GM18505 (cell line): Measurements from ENCODE around the gene SLC30A2.

Experiments used
- ATAC-seq: cut with Tn5 transposase; IDR thresholded peaks from one replicate; pipeline ENCODE4 v1.9.1; 2021; ENCODE audit not compliant: unreplicated experiment
- POLR2A ChIP-seq: IDR thresholded peaks from 4 replicates; pipeline ENCODE4 v1.6.1; 2011; ENCODE audit warnings: borderline replicate concordance; ENCODE audit not compliant: insufficient read depth, insufficient read length; ENCODE audit errors: extremely low read depth

The SLC30A2 gene

DNA sequence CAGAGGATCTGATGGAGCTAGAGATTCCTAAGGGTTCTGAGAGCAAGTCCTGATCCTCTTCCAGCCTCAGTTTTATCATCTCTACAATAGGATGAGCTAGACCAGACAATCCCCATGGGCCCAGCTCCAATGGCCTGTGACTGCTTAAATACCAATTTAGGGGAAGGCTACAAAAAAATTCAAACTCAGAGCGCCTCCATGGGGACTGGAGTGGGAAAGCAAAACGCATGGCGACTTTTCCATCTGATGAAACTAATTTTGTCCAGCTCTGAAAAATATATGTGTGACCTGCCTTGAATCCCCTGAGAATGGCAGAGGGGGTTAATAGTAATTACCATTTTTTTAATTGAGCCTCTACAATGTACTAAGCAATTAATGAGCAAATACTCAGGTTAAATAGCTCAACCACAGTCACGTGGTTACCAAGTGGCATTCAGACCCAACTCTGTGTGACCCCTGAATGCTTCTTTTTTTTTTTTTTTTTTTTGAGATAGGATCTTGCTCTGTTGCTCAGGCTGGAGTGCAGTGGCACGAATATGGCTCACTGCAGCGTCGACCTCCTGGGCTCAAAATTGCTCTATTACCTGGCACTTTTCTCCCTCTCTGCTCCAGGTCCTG is 15.9 kb downstream of the SLC30A2 start:
- ATAC-seq, result no peak
- TF ChIP-seq POLR2A, result no peak

DNA sequence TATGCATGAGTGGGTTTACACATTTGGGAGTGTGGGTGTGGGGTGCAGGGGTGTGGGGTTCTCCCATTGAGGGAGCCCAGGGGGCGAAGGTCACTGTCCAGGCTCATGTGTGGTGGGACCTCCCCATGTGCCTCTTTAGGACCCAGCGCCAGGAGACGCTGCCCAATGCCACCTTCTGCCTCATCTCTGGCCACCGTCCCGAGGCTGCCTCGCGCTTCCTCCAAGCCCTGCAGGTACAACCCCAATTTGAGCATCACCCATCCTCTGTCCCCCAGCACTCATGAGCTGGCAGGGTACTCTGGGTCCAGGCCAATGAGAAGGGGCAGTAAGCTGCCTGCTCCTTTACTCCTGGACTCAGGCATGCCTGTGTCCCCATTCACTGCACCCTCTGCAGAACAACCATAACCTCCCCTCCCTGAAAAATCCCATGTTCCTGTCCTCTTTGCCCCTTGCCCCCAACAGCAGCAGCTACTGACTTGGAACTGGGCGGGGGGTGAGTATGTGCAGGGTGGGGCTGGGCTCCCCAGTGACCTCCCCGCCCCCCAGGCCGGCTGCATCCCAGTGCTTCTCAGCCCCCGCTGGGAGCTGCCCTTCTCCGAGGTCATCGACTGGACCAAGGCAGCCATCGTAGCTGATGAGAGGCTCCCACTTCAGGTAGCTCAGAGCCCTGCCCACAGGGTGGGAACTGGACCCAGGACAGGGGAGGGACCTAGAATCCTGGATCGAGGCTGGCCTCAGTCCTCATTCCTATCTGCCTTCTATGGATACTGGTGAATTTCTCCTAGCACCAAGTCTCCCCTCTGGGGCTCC is 16.7 kb downstream of the SLC30A2 start:
- no peak for ATAC-seq
- TF ChIP-seq POLR2A, result no peak

DNA sequence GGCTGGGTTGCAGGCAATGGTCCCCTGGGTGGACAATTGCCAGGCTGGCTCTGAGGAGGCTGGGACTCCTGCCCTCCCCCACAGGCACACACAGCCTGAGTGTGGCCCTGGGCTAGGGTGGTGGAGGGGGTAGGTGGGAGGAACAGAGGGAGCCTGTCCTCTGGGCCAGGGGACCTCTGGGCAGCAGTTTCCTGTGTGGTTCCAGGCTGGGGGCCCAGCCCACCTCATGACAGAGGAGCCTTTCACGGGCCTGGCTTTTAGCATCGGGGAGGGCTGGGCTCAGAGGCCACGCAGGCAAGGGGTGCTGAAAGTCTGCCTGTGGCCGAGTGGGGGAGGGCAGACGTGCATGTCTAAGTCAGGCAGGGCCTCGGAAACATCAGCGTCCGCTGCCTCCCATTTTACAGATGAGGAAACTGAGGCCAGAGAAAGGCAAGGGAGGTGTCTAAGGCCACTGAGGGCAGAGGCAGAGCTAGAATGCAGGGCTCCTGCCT is 17.4 kb downstream of the SLC30A2 start:
- TF ChIP-seq POLR2A, result no peak
- ATAC-seq, result no peak

DNA sequence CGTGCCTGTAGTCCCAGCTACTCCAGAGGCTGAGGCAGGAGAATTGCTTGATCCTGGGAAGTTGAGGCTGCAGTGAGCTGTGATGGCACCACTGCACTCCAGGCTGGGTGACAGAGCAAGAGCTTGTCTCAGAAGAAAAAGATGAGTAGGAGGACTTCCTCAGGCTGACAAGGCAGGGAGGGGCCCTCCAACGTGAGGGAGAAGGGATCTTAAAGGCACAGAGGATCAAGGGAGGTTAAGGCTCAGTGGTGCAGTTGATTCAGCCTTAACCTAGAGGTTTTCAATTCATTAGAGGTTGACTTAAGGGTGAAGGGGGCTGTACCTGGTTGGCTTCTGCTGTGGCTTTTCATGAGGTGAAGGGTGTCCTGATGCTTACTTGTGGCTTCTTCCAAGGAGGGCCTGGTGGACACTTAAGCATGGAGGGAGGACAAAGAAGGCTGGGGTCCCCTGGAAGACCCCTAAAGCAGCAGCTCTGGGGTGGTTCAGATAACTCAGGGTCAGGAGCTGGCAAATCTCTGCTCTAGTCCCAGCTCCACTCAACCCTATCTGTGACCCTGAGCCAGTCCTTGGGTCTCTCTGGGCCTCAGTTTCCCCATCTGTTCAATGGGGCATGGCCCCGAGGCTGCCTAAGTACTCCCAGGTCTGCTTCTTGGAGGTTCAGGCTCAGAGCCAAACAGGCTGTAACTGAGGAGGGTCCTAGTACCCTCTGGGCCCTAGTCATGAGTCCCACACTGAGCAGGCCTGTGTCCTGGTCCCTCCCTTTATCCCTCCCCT is 18.0 kb downstream of the SLC30A2 start:
- no peak for ATAC-seq
- no peak for TF ChIP-seq POLR2A

DNA sequence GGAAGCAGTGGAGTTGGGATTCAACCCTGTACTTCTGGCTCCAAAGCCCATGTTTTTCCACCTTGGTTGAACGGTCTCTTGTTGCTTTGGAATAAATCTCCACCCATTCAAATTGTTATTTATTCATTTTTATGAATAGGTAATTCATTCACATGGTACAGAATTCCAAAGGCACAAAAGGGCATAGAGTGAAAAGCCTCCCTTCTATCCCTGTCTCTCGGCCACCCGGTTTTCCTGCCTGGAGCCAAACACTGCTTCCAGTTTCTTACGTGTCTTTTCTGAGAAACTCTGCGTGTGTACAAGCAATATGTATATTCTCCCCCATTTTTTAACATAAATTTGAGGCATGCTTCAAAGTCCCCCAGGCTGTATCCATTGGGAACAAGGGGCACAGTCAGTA is 20.4 kb downstream of the SLC30A2 start:
- ATAC-seq, result no peak
- TF ChIP-seq POLR2A, result no peak

DNA sequence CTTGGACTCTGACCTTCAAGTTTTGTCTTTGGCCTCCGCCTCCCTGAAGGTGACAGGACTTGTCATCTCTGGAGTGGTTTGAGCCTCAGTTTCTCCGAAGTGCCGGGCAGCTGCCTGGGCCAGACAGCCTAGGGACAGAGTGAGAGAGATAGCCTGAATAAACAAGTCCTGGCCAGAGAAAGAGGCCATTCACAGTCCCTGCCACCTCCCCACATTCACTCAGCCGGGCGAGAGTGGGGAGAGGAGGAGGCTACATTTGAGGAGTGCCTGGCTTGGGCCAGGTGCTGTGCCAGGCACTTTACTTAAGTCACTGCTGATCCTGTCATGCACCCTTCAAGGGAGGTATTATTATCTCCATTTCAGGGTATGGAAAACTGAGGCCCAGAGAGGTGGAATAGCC is 20.9 kb downstream of the SLC30A2 start:
- no peak for ATAC-seq
- no peak for TF ChIP-seq POLR2A

DNA sequence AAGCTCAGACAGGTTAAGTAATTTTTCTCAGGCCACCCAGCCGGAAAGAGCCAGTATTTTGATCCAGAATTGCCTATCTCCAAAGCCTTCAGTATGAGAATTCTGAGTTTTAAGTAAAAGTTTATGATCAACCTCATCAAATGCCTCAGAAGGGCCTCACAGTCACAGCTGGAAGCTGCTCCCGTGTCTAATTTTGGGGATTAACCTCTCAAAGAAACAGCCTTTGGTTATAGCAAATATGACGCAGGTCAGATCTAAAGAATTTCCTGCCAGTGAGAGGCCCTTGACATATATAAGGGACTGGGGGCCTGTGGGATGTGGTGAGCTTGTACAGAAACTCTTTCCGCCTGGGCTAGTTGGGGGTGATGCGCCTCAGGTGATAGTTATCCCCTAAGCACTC is 22.1 kb downstream of the SLC30A2 start:
- TF ChIP-seq POLR2A, result no peak
- ATAC-seq, result no peak

DNA sequence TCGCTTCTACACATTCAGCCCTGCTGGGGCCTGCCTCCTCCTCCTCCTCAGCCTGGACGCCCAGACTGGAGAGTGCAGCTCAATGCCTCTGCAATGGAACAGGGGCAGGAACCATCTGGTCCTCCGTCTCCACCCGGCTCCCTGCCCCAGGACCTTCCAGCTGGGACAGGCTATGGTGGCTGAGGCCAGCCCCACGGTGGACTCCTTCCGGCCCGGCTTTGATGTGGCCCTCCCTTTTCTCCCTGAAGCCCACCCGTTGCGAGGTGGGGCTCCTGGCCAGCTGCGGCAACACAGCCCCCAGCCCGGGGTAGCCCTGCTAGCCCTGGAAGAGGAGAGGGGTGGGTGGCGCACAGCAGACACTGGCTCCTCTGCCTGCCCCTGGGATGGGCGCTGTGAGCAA is 22.9 kb downstream of the SLC30A2 start:
- no peak for TF ChIP-seq POLR2A
- no peak for ATAC-seq

DNA sequence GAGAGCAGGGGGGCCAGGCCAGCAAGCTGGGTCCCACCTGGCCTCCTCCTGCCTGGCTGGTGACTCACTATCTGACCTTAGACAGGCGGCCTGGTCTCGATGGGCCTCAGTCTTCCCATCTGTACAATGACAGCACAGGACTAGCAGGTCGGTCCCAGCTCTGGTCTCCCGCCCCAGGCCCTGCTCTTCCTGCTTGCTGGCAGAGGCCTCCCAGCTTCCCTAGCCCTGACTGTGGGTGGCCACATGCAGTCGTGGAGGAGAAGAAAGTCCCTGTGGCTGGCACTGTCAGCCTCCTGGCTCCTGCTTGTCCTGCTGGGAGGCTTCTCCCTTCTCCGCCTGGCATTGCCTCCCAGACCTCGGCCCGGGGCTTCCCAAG is 23.5 kb downstream of the SLC30A2 start:
- no peak for ATAC-seq
- TF ChIP-seq POLR2A, result no peak

DNA sequence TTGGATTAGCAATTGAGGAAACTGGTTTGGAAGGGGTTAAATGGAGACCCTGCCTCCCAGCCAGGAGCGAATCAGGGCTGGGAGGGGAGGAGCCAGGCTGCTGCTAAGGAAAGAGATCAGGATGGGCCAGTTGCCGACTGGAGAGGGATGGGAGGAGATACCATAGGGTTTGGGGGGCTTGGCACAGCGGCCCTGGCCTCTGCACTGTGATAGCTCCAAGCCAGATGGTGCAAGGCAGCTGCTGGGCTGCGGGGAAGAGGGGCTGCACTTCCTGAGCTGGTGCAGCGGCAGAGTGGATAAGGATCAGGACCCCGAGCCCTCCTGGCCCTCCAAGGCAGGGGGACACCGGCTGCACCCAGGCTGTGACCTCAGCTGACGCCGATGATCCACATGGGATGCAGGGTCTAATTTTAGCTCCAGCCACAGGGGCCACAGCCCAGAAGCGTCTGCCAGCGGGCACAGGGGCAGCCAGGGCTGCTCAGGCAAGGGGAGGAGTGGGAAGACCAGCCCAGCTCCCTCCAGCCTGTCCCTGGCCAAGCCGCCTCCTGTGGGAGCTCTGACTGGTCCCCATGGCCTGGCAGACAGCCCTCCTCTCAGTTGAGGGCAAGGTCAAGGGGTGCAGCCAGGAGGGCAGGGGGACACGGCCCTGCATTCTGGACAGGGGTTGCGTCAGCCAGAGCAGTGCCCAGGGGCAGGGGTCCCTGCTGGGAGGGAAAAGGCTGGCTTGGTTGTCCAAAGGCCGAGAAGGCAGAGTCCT is 24.1 kb downstream of the SLC30A2 start, which contains the start of gene EXTL1:
Gene EXTL1, plus strand, starts transcription at position 129 of the 757 bp plus-strand sequence. CDS start 872 bp downstream, outside the sequence.
- ATAC-seq, result no peak

DNA sequence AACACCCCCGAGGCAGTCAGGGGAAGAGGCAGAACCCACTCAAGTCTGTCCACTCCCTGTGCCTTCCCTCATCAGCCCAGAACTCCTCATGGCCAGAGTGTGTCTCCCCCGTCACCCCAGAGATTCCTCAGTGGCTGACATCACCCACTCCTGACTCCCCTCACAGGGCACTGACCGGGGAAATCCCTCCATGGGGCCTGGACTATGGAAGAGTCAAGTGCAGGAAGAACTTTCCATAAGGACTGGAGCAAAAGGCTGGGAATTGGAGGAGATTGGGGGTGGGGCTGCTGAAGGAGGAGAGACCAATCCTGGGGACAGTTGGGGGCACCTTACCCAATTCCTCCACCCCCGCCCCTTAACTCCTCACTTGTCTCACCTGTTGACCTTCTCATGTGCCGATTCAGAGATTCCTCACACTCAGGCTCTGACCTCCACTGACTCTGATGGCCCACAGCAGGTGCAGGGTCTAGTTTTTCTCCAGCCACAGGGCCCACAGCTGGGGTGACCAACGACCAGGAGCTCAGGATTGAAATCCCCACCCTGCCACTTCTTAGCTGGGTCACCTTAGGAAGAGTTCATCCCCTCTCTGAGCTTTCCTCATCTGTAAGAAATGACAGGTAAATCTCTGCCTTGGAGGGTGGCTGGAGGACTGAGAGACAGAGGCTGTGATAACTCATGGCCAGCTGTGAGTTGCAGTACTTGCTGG is 24.8 kb downstream of the SLC30A2 start:
- ATAC-seq, result no peak
- no peak for TF ChIP-seq POLR2A

More for the DNA sequence above, 24.1 kb downstream of the SLC30A2 start, which contains the start of gene EXTL1:
- no peak for TF ChIP-seq POLR2A

DNA sequence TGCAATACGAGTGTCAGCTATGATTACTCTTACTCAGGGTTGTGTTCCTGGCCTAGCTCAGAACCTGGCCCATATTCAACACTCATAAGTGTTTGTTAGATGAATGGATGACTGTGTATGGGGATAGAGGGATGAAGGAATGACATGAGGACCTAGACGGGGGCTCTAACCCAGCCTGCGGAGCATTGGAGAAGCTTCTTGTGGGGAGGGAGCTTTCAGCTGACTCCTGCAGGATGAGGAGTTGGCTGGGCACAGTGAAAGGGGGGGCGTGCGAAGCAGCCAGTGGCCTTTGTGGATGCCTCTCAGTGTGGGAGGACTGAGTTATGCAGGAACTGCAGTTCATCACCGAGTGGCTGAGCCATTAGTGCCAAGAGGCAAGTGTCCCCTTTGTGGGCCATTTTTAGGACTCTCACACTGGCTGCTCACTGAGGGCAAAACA is 25.6 kb downstream of the SLC30A2 start:
- no peak for ATAC-seq
- TF ChIP-seq POLR2A, result no peak
